Neural crest cell (in vitro differentiated cells): Measurements from ENCODE around the gene OXSR1. TPM values are rescaled to one million over a fixed set of nuclear protein-coding genes. Genes with fewer than 3 reads are reported as not detected.

Source experiments
- DNase-seq: peaks from one replicate; pipeline ENCODE4 v3.0.0; 2021; ENCODE audit warnings: low read depth, mixed read lengths, low spot score
- H3K27ac Mint-ChIP-seq: one replicate; pipeline ENCODE4 v1.8.0; 2021; ENCODE audit warnings: mild to moderate bottlenecking, mixed read lengths; ENCODE audit not compliant: unreplicated experiment
- H3K27me3 Mint-ChIP-seq: 2 replicates; pipeline ENCODE4 v1.8.0; 2021; ENCODE audit warnings: low read depth, mild to moderate bottlenecking, mixed read lengths
- H3K36me3 Mint-ChIP-seq: 2 replicates; pipeline ENCODE4 v1.8.0; 2021; ENCODE audit warnings: low read depth, mild to moderate bottlenecking, mixed read lengths
- H3K4me1 Mint-ChIP-seq: 2 replicates; pipeline ENCODE4 v1.8.0; 2021; ENCODE audit warnings: mixed read lengths
- H3K4me3 Mint-ChIP-seq: one replicate; pipeline ENCODE4 v1.8.0; 2021; ENCODE audit warnings: mild to moderate bottlenecking, mixed read lengths
- H3K9me3 Mint-ChIP-seq: 2 replicates; pipeline ENCODE4 v1.8.0; 2021; ENCODE audit warnings: mixed read lengths
- CTCF ChIP-seq: fragments of 200-600 bp; sonication (generic); conservative IDR thresholded peaks from 2 replicates; pipeline ENCODE4 v1.5.0; 2021; ENCODE audit warnings: antibody characterized with exemption, mild to moderate bottlenecking
- total RNA-seq: library from RNA; stranded (reverse); gene quantifications from 2 replicates; pipeline ENCODE4 v1.2.1, GENCODE V29; 2021

Gene OXSR1
- total RNA-seq, 1 donor from 2014 or later = 48.4 TPM

GRCh38 chr3:38222032-38222634 lies 56.8 kb downstream of the OXSR1 start:
- Mint-ChIP-seq H3K27ac (no peak overlapping the region), H3K27me3 (no peaks in the 10 kb centered on the region), H3K9me3 (no peaks in the 10 kb centered on the region)

DNA sequence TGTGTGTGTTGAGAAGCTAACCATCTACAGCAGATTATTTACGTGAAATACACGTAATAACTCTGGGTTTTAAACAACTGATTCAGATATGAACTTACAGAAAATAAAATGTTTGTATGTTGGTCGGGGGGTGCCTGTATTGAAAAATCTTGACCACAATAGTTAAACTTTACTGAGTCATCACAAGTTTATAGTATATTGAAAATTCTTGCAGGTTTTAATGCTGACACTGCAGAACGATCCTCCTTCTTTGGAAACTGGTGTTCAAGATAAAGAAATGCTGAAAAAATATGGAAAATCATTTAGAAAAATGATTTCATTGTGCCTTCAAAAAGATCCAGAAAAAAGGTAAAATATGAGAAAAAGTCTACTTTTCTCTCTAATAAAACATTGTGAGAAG lies 59.0 kb downstream of the OXSR1 start:
- Mint-ChIP-seq H3K27ac (no peak overlapping the region), H3K36me3 (peaks cover 15% of the 10 kb centered on the region), H3K27me3 (no peaks in the 10 kb centered on the region), H3K4me3 (no peak overlapping the region), H3K9me3 (no peaks in the 10 kb centered on the region), H3K4me1 (no peaks in the 10 kb centered on the region)
- no peak for TF ChIP-seq CTCF
- DNase-seq = no peak

More at GRCh38 chr3:38222032-38222634, 56.8 kb downstream of the OXSR1 start:
- H3K36me3 Mint-ChIP-seq = peaks cover 14% of the 10 kb centered on the region
- no peaks in the 10 kb centered on the region for H3K4me1 Mint-ChIP-seq
- no peak for DNase-seq
- no peak for TF ChIP-seq CTCF
- H3K4me3 Mint-ChIP-seq = no peak overlapping the region

DNA sequence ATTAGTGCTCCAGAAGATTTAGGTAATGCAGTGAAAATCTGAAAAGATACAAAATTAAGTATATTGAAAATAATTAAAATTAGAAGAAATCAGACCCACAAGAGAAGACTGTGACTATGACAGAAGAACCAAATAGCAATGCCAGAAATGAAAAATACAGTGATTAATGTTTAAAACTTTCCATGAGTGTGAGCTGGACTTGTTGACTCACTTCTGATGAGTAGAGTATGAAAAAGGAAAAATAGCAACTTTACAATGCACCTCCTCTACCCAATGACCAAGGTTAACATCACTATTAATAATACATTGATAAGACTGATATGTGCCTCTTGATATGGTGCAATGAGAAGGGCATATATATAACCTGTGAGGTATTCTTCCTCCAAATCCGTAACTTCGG lies 60.9 kb downstream of the OXSR1 start:
- Mint-ChIP-seq H3K4me3 (no peak overlapping the region), H3K36me3 (peaks cover 15% of the 10 kb centered on the region), H3K27me3 (no peaks in the 10 kb centered on the region), H3K9me3 (no peaks in the 10 kb centered on the region), H3K4me1 (no peaks in the 10 kb centered on the region), H3K27ac (no peak overlapping the region)
- TF ChIP-seq CTCF = no peak
- no peak for DNase-seq

DNA sequence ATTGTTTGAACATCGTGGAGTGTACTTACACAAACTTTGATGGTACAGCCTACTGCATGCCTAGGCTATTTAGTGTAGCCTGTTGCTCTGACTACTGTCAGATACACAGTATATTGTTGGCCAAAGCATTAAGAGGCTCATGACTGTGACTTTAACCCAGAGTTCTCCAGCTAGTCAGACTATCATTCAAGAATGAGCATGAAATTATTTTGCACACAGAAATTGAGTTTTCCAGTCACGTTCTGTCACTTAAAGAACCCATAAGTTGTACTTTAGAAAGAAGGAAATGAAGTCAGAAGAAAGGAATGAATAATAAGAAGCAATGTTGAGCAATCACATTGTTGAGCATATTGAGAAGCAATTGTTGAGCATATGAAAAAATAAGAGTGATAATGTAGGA lies 62.7 kb downstream of the OXSR1 start:
- Mint-ChIP-seq H3K4me1 (no peaks in the 10 kb centered on the region), H3K36me3 (peaks cover 13% of the 10 kb centered on the region), H3K27ac (no peak overlapping the region), H3K27me3 (no peaks in the 10 kb centered on the region), H3K9me3 (no peaks in the 10 kb centered on the region), H3K4me3 (no peak overlapping the region)
- TF ChIP-seq CTCF = no peak
- DNase-seq = no peak

GRCh38 chr3:38229036-38229435 lies 63.7 kb downstream of the OXSR1 start:
- H3K36me3 Mint-ChIP-seq = peaks cover 17% of the 10 kb centered on the region
- H3K27me3 Mint-ChIP-seq = no peaks in the 10 kb centered on the region
- no peak overlapping the region for H3K27ac Mint-ChIP-seq
- no peak overlapping the region for H3K4me3 Mint-ChIP-seq
- H3K4me1 Mint-ChIP-seq = no peaks in the 10 kb centered on the region
- no peak for TF ChIP-seq CTCF
- no peaks in the 10 kb centered on the region for H3K9me3 Mint-ChIP-seq
- no peak for DNase-seq
